Epidermal melanocyte (primary cell): Measurements from ENCODE around the gene RANBP9.
A peak's percentile ranks its signal among the peaks of the same experiment; 100 is the strongest.

Experiments used
- DNase-seq: peaks from one replicate; pipeline ENCODE4 v3.0.0; 2011; ENCODE audit warnings: low spot score; ENCODE audit not compliant: insufficient read length

Gene RANBP9

DNA sequence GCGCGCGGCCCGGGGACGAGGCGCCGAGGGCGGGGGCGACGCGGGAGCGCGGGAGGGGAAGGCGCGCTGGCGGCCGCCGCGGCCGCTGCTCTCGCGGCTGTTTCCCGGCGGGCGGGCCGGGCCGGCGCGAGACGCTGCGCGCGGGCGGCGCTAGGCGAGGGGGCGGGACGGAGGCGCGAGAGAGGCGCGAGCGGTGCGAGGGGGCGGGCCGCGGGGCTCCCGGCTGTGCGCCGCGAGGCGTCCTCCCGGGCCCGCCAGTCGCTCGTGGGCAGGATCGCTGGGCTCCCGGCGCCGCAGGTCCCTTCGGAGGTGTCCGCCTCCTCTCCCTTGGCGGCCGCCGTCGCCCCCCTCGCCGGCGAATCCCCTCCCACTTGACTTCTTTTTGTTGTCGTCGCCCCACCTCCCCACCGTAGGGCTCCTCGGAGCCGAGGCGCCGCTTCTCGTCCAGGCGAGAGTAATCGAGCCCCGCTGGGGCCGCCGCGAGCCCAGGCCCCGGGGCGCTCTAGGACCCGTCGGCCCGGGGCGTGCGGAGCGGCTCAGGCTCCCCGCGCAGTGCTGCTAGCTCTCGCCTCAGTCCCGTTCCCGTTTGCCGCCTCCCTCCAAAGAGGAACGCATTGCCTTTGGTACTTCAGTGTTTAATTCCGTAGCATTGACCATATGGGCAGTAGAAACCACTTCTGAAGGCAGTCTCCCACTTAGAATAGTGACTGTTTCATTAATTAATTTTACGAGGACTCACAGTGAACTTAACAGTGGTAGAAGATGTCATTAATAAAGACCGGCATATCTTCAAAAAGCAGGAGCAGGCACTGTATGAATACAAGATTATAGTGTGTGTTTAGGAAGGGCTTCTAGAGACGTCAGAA lies at the start of gene RANBP9:
RANBP9 (minus strand) TSS at position 103 of the 866 bp plus-strand sequence. CDS start 330 bp downstream, outside the sequence.
- peak; percentile 90 for DNase-seq

DNA sequence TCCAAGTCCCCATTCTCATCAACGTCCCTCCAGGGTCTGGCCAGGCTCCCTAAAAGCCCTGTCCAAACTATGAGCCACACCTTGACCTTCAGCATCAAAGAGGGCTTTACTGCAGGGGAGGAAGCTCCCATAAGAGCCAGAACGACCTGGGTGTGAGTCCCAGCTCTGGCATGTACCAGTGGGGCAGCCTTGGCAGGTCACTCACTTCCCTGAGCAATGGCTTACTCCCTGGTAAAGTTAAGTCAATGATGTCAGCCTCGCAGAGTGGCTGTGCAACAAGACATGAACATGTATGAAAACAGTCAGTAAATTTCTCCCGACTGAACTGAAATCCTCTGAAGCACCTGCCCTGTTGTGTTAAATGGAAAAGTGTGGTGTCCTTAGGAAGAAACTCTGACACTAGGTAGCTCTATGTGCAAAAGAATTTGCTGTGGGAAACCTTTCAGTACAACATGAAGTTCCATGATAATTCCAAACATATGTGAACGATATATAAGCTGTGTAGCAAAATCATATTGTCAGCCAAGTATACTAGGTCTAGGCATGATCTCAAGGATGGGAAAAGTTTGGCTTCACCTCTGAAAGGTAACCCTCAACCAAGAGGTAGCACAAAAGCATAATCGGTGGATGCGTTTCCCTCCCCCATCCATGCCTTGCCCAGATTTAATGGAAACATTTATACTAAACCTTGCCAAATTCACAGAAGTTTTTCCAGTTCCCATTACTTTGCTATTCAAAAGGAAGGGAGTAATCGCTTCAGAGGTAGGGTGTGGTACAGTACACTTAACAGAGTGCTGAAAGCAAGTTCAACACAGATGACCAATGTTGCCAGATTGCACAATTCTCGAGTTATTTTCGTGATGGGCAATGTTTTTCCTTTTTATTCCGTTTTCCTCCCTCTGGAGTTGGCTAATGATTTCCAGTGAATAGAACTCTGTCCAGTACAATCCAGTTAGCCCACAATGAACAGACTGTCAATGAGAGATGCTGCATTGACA lies 49.0 kb upstream of the RANBP9 start:
- no peak for DNase-seq

DNA sequence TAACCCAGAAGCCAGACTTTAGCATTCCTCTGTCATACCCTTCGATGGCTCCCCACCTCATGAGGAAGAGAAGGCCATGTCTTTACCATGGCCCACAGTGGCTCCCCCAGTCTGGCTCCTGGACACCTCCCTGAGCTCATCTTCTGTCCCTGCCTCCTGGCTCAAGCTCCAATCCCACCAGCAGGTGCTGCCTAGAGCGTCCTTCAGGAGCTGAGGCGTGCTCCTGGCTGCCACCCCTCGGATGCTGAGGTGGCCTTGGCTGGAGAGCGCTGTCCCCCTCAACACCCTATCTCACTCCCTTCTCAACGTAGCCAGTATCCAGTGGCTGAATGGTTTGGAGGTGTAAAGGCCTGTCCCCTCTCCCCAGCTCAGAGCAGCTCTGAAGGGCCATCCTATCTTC lies 47.4 kb upstream of the RANBP9 start:
- no peak for DNase-seq

DNA sequence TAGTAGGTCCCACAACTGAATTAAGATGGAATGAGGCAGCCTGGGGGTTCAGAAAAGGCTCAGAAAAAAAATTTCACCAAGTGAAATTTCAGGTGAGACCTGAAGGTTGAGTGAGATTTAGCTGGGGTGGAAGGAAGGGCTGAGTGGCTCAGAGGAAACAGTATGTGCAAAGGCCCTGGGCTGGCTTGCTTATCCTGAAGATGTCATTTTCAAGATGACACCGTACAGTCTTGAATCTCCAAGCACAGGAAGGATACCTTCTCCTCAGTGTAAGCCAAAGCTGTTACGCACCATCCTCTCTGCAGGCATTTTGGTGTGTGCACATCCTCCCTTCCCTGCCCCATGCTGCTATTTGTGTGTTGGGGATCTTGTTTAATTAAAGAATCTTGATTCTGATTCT lies 43.0 kb upstream of the RANBP9 start:
- DNase-seq, result no peak

DNA sequence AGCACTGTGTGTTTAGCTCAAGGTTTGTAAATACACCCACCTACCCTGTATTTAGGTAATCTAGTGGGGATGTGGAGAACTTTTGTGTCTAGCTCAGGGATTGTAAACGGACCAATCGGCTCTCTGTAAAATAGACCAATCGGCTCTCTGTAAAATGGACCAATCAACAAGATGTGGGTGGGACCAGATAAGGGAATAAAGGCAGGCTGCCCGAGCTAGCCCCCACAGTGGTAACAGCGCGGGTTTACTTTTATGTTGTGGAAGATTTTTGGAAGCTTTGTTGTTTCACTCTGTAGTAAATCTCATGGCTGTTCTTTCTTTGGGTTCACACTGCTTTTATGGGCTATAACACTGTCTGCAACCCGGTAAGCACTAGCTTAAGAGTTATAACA lies 32.1 kb upstream of the RANBP9 start:
- DNase-seq, result no peak

DNA sequence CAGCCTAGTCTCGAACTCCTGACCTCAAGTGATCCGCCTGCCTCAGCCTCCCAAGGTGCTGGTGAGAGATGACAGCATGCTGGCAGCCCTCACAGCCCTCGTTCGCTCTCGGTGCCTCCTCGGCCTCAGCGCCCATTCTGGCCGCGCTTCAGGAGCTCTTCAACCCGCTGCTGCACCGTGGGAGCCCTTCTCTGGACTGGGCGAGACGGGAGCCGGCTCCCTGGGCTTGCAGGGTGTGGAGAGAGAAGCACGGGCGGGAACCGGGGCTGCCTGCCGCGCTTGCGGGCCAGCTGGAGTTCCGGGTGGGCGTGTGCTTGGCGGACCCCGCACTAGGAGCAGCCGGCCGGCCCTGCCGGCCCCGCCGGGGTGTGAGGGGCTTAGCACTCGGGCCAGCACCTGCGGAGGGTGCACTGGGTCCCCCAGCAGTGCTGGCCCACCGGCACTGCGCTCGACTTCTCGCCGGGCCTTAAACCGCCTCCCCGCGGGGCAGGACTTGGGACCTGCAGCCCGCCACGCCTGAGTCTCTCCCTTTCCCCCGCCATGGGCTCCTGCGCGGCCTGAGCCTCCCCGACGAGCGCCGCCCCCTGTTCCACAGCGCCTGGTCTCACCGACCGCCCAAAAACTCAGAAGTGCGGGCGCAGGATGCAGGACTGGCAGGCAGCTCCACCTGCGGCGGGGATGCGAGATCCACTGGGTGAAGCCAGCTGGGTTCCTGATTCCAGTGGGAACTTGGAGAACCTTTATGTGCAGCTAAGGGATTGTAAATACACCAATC lies 31.5 kb upstream of the RANBP9 start:
- DNase-seq, result no peak

DNA sequence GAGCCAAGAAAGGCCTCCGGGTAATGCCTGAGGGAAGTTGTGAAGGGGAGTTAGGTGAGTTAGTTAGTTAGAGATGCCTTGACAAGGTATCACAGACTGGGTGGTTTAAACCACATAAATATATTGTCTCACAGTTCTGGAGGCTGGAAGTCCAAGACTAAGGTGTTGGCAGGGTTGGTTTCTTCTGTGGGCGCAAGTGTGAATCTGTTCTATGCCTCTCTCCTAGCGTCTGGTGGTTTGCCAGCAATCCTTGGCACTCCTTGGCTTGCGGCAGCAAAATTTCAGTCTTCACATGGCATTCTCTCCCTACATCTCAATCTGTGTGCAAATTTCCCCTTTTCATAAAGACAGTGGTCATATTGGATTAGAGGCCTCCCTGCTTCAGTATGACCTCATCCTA lies 29.7 kb upstream of the RANBP9 start:
- DNase-seq, result no peak

DNA sequence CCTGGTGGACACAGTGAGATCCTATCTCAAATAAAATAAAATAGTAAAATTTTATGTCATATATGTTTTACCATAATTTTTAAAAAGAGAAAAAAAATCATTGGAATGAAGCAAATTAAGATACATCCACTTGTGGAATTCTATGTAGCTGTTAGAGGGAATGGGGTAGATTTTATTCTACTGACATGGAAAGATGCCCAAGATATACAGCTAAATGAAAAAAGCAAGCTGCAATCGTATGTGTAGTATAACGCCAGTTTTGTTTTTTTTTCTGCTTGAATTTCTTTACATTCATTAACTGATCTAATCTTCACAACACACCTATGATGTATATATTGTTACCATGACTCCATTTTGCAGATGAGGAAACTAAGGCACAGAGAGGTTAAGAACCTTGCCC lies 23.4 kb upstream of the RANBP9 start:
- no peak for DNase-seq

DNA sequence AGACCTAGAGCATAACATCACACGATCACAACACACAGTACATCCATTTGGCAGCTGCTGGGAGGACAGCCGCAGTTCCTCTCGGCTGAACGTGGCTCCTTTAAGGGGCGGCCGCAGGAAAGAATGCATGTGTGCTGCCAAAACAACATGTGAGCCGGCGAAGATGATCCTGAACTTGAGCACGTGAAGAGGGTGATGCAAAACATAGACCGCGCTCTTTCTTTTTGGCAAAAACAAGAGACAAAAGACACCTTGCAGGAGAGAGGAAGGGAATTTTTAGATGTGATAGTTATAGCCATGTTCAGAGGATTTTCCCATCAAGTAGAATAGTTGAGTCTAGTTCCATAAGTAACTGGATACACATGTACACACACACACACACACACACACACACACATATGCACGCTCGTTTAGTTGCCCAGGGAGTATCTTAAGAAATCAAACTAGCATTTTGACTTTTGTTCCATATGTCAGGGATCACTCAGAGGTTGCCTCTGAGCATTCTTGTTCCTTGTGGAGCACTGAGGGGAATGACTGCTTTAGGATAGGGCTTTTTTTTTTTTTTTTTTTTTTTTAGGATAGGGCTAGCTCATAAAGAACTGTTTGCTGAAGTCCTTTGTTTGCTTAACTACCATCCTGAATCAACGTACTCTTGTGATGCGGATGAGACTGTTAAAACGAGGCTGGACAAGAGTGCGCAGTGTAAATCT lies 21.7 kb upstream of the RANBP9 start:
- DNase-seq, result peak; percentile 88

DNA sequence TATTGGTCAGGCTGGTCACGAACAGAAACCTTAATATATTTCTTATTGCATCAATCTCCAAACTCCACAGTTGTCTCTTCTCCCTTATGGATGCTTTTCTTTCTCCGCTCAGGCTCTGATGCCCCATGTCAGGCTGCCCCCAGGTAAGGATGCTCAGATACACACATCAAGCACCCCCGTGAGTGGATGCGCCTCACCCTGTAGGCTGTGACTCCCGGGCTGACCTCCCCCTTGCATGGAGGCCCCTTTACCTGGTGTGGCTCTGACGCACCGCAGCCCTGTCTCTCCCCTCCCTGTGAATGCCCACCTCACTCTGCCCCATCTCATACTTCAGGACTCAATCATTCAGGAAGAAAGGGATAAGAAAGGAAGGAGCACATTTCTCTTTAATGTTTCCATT lies 19.1 kb upstream of the RANBP9 start:
- DNase-seq, result no peak

DNA sequence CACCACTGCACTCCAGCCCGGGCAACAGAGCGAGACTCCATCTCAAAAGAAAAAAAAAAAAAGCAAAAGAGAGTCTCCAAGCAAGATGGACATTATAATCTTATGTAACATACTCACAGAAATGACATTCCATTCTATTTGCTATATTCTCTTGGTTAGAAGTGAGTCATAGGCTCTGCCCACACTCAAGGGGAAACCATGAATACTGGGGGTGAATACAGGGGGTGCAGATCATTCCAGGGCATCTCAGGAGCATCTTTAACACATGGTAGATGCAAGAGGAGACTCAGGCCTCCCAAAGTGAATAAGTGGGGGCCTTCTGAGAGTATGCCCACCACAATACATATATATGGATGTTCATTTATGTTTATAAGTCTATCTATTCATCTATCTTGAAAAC lies 18.3 kb upstream of the RANBP9 start:
- no peak for DNase-seq

DNA sequence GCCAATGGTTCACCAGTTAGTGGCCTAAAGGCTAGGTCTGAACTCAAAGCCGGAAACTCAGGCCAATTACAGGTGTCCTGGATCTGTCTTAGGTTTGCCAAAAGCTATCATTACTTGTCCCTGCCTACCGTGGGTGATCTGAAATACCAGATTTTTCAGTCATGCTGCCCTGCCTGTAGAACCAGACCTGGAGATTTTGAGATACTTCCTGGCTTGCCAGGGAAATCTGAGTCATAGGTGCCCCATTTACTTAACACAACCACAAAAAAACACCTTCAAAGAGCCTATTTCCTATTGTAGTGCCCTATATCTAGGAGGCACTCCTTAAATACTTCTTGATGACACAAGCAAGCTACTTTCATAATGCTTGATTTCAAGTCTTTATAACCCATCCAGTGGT lies 13.9 kb upstream of the RANBP9 start:
- DNase-seq, result no peak

DNA sequence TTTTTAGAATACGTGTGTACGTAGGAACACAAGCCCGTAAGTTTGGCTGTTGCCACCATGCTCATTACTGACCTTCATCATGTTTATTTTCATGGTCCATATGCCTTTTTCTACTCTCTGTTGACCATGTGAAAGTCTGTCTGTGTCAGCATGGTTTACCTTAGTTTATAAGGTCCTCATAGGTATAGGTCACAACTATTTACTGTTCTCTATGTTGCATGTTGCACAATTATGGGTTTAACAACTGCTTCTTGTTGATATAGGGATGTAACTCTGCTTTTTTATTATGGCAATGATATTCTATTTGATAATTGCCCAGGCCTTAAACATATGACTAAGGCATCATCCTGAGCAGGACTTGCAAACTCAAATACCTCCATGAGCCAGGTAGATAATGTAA lies 13.4 kb upstream of the RANBP9 start:
- DNase-seq, result no peak

DNA sequence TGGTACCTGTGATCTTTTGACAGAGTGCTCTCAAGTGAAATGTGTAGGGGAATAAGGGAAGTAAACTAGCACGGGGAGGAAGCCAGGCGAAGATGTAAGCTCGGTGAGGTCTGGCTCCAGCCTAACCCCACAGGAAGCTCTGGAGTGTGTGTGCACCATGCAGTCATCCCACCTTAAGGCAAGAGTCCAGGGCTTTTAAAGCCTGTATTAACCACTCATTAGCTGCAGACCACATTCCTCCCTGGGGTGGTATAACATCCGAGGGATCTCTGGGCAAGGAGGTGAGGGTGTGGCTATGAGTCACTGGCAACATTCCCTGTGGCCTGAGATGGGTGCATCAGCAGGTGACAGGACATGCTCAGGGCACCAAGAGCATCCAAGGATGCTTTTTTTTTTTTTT lies 12.5 kb upstream of the RANBP9 start:
- no peak for DNase-seq

DNA sequence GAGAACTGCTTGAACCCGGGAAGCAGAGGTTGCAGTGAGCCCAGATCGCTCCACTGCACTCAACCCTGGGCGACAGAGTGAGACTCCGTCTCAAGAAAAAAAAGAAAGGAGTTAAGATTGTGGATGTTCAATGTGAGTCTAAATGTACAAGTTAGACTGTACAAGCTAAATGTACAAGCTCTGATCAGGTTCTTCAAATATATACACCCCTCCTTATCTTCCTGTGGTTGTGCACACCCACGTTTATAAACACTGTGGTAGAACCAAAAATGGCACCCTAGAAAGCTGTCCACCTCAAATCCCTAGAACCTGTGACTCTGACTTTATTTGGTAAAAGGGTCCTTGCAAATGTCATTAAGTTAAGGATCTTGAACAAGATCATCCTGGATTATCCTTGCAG lies 11.2 kb upstream of the RANBP9 start:
- DNase-seq, result no peak

DNA sequence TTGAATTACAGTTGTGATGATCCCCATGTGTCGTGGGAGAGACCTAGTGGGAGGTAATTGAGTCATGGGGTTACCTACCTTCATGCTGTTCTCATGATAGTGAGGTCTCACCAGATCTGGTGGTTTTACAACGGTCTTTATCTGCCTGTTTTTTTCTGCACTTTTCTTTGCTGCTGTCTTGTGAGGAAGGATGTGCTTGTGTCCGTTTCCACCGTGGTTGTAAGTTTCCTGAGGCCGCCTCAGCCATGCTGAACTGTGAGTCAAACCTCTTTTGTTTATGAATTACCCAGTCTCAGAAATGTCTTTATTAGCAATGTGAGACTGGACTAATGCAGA lies 6.5 kb upstream of the RANBP9 start:
- no peak for DNase-seq

DNA sequence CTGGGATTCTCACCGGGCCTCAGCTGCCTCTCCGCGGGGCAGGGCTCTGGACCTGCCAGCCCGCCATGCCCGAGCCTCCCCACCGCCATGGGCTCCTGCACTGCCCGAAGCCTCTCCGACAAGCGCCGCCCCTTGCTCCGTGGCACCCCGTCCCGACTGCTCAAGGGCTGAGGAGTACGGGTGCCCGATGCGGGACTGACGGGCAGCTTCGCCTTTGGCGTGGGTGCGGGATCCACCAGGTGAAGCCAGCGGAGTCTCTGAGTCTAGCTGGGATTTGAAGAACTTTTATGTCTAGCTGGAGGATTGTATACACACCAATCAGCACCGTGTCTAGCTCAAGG lies 5.3 kb upstream of the RANBP9 start:
- DNase-seq, result no peak

DNA sequence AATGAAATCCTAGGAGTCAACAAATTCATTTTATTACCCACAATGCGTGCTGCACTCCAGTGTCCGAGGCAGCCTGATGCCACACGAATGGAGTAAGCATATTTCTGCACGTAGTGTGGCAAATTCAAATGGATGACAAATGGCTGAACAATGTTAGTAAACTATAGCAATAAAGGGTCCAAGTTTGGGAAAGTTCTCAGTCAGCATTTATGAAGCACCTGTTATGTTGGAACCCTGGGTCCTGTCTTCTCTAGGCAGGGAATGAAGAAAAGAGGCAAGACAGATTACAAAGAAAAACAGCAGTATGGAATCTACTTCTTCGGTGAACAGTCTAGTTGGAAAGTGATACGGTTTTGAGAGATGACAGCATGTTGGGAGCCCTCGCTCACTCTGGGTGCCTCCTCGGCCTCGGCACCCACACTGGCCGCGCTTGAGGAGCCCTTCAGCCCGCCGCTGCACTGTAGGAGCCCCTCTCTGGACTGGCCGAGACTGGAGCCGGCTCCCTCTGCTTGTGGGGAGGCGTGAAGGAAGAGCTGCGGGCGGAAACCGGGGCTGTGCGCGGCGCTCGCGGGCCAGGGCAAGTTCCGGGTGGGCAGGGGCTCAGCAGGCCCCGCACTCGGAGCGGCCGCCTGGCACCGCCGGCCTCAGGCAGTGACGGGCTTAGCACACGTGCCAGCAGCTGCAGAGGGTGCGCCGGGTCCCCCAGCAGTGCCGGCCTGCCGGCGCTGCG lies 4.8 kb upstream of the RANBP9 start:
- DNase-seq, result no peak

DNA sequence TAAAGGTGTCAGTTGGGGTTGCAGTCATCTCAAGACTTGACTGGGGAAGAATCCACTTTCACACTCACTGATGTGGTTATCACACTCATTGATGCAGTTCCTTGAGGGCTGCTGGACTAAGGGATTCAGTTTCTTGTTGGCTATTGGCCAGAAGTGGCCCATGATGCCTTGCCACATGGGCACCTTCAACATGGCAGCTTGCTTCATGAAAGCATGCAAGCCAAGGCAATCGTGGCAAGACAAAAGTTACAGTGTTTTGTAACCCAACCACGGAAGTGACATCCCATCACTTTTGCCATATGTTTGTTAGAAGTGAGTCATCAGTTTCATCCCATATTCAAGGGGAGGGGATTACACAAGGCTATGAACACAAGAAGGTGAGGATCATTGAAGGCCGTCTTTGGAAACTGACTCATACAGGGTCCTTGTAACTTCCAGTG lies 3.8 kb upstream of the RANBP9 start:
- no peak for DNase-seq

DNA sequence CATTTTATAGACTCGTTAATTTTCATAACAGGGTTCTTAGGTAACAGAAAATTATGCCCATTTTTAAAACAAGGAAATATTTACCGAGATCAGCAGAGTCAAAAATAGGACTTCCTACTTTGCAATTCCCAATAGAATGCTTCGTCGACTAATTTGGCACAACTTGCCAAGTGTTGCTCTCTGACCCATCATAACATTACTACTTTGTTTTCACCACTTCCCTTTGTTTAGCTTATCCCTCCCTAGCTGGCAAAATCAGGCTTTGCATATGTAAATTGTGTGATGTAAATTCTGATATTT lies 914 bp upstream of the RANBP9 start:
- no peak for DNase-seq

DNA sequence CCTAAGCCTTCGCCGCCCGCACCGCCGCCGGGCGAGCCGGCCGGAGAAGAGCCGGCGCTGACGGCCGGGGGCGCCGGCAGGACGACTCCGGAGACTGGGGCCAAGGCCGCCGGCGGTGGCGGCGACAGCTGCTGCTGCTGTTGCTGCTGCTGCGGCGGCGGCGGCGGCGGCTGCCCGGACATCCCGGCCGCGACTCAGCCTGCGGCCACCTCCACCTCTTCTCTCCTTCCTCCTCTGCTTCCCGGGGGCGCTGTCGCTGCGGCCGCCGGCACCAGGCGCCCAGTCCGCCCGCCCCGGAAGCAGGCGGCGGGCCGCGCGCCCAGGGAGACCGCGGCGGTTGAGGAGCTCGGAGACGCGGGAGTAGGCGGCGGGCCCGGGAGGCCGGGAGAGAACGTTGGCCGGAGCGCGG lies 307 bp downstream of the RANBP9 start:
- no peak for DNase-seq
